Dendritic cell treated with granulocyte-macrophage colony-stimulating factor and Interleukin-4, amounts not matched to agents 40 ng/mL and 50 ng/mL, for 4 days (primary cell): ENCODE data around the gene SLC25A40.
"Not testable (repeated sequence)": the region's sequence is repeated elsewhere in the genome, so short reads cannot be mapped to it uniquely, and the experiment has no call there.

Experiments used
- H3K27ac Mint-ChIP-seq: one replicate; pipeline ENCODE4 v1.8.0; 2022; ENCODE audit warnings: mild to moderate bottlenecking, mixed read lengths
- H3K27me3 Mint-ChIP-seq: one replicate; pipeline ENCODE4 v1.8.0; 2022; ENCODE audit warnings: mild to moderate bottlenecking, mixed read lengths
- H3K36me3 Mint-ChIP-seq: one replicate; pipeline ENCODE4 v1.8.0; 2022; ENCODE audit warnings: low read depth, mixed read lengths
- H3K4me1 Mint-ChIP-seq: one replicate; pipeline ENCODE4 v1.8.0; 2022; ENCODE audit warnings: low read depth, mixed read lengths
- H3K4me3 Mint-ChIP-seq: one replicate; pipeline ENCODE4 v1.8.0; 2022; ENCODE audit warnings: mild to moderate bottlenecking, moderate library complexity, mixed read lengths
- H3K9me3 Mint-ChIP-seq: one replicate; pipeline ENCODE4 v1.8.0; 2022; ENCODE audit warnings: mixed read lengths
- intact Hi-C: fragments of 100-400 bp; cut with micrococcal nuclease; formaldehyde crosslinking; loops from one replicate; pipeline ENCODE4 v1.15.0; 2022

The SLC25A40 gene

GRCh38 chr7:87876040-87876868 lies at the start of gene SLC25A40, which contains the start of gene DBF4:
SLC25A40 (minus strand) TSS chr7:87876360; CDS start chr7:87858727, 17,633 bp downstream.
DBF4 (plus strand) TSS chr7:87876493; CDS start chr7:87876733, 240 bp downstream.
- H3K27ac Mint-ChIP-seq = peak within 1 kb of the TSS; percentile 100
- H3K36me3 Mint-ChIP-seq = peaks cover 38% of the 10 kb centered on the region
- H3K27me3 Mint-ChIP-seq = no peaks in the 10 kb centered on the region
- intact Hi-C loops = loop anchor here (2.0 to 5.0 kb wide), 3 partner anchors 341 to 724 kb away; partner anchors contain the start of genes CROT and DMTF1
- H3K4me1 Mint-ChIP-seq = peaks cover 41% of the 10 kb centered on the region
- no peaks in the 10 kb centered on the region for H3K9me3 Mint-ChIP-seq
- H3K4me3 Mint-ChIP-seq = peak within 1 kb of the TSS; percentile 96

- H3K27ac Mint-ChIP-seq, intact Hi-C loops, H3K27me3 Mint-ChIP-seq, H3K4me3 Mint-ChIP-seq, H3K9me3 Mint-ChIP-seq, H3K4me1 Mint-ChIP-seq, H3K36me3 Mint-ChIP-seq: not testable (repeated sequence)
Observed at GRCh38 chr7:87922759-87923395, 46.7 kb upstream of the SLC25A40 start.

GRCh38 chr7:87920578-87920977 lies 44.4 kb upstream of the SLC25A40 start:
- H3K4me1 Mint-ChIP-seq = no peaks in the 10 kb centered on the region
- H3K4me3 Mint-ChIP-seq = no peak overlapping the region
- no peak overlapping the region for H3K27ac Mint-ChIP-seq
- no peaks in the 10 kb centered on the region for H3K27me3 Mint-ChIP-seq
- no peaks in the 10 kb centered on the region for H3K9me3 Mint-ChIP-seq
- intact Hi-C loops = no loop called here
- H3K36me3 Mint-ChIP-seq = no peaks in the 10 kb centered on the region

GRCh38 chr7:87919875-87920274 lies 43.7 kb upstream of the SLC25A40 start:
- Mint-ChIP-seq H3K9me3 (no peaks in the 10 kb centered on the region), H3K4me1 (no peaks in the 10 kb centered on the region), H3K4me3 (no peak overlapping the region), H3K36me3 (no peaks in the 10 kb centered on the region), H3K27me3 (no peaks in the 10 kb centered on the region), H3K27ac (no peak overlapping the region)
- intact Hi-C loops = no loop called here

- no peaks in the 10 kb centered on the region for H3K9me3 Mint-ChIP-seq
- intact Hi-C loops = no loop called here
- H3K27ac Mint-ChIP-seq = no peak overlapping the region
- no peaks in the 10 kb centered on the region for H3K4me1 Mint-ChIP-seq
- H3K36me3 Mint-ChIP-seq = no peaks in the 10 kb centered on the region
- no peaks in the 10 kb centered on the region for H3K27me3 Mint-ChIP-seq
- H3K4me3 Mint-ChIP-seq = no peak overlapping the region
Observed at GRCh38 chr7:87918740-87919139, 42.6 kb upstream of the SLC25A40 start.

- intact Hi-C loops = no loop called here
- H3K4me3 Mint-ChIP-seq = no peak overlapping the region
- H3K27ac Mint-ChIP-seq = no peak overlapping the region
- no peaks in the 10 kb centered on the region for H3K27me3 Mint-ChIP-seq
- no peaks in the 10 kb centered on the region for H3K9me3 Mint-ChIP-seq
- H3K36me3 Mint-ChIP-seq = peaks cover 16% of the 10 kb centered on the region
- H3K4me1 Mint-ChIP-seq = peaks cover 9% of the 10 kb centered on the region
Observed at GRCh38 chr7:87912121-87912520, 36.0 kb upstream of the SLC25A40 start.

- H3K27ac Mint-ChIP-seq, H3K4me3 Mint-ChIP-seq, H3K9me3 Mint-ChIP-seq, H3K4me1 Mint-ChIP-seq, intact Hi-C loops, H3K27me3 Mint-ChIP-seq: not testable (repeated sequence)
- H3K36me3 Mint-ChIP-seq = peaks cover 30% of the 10 kb centered on the region
Observed at GRCh38 chr7:87908814-87909213, 32.7 kb upstream of the SLC25A40 start.

- intact Hi-C loops, H3K27ac Mint-ChIP-seq, H3K9me3 Mint-ChIP-seq, H3K4me1 Mint-ChIP-seq, H3K27me3 Mint-ChIP-seq, H3K4me3 Mint-ChIP-seq: not testable (repeated sequence)
- H3K36me3 Mint-ChIP-seq = peaks cover 44% of the 10 kb centered on the region
Observed at GRCh38 chr7:87907136-87907906, 31.2 kb upstream of the SLC25A40 start.

GRCh38 chr7:87899255-87899654 lies 23.1 kb upstream of the SLC25A40 start:
- no peak overlapping the region for H3K27ac Mint-ChIP-seq
- no peaks in the 10 kb centered on the region for H3K4me1 Mint-ChIP-seq
- no peaks in the 10 kb centered on the region for H3K27me3 Mint-ChIP-seq
- no peak overlapping the region for H3K4me3 Mint-ChIP-seq
- no peaks in the 10 kb centered on the region for H3K9me3 Mint-ChIP-seq
- intact Hi-C loops = loop anchor here (10.0 kb wide), 1 partner anchor 264 kb away; no protein-coding TSS in a partner anchor
- peaks cover 72% of the 10 kb centered on the region for H3K36me3 Mint-ChIP-seq

- no peak overlapping the region for H3K4me3 Mint-ChIP-seq
- H3K4me1 Mint-ChIP-seq = no peaks in the 10 kb centered on the region
- peaks cover 62% of the 10 kb centered on the region for H3K36me3 Mint-ChIP-seq
- no peaks in the 10 kb centered on the region for H3K27me3 Mint-ChIP-seq
- H3K9me3 Mint-ChIP-seq = no peaks in the 10 kb centered on the region
- intact Hi-C loops = loop anchor here (10.0 kb wide), 1 partner anchor 261 kb away; no protein-coding TSS in a partner anchor
- no peak overlapping the region for H3K27ac Mint-ChIP-seq
Observed at GRCh38 chr7:87895363-87895762, 19.2 kb upstream of the SLC25A40 start.

GRCh38 chr7:87886875-87887274 lies 10.7 kb upstream of the SLC25A40 start:
- Mint-ChIP-seq H3K27me3 (no peaks in the 10 kb centered on the region), H3K27ac (no peak overlapping the region), H3K4me3 (no peak overlapping the region), H3K36me3 (peaks cover 52% of the 10 kb centered on the region), H3K4me1 (no peaks in the 10 kb centered on the region), H3K9me3 (no peaks in the 10 kb centered on the region)
- intact Hi-C loops = loop anchor here (1.0 to 10.0 kb wide), 4 partner anchors 90 to 572 kb away; no protein-coding TSS in a partner anchor

GRCh38 chr7:87885018-87885417 lies 8.9 kb upstream of the SLC25A40 start:
- H3K27me3 Mint-ChIP-seq = no peaks in the 10 kb centered on the region
- H3K4me1 Mint-ChIP-seq = no peaks in the 10 kb centered on the region
- peaks cover 55% of the 10 kb centered on the region for H3K36me3 Mint-ChIP-seq
- no peak overlapping the region for H3K27ac Mint-ChIP-seq
- intact Hi-C loops = loop anchor here (5.0 to 10.0 kb wide), 3 partner anchors 378 to 570 kb away; no protein-coding TSS in a partner anchor
- no peaks in the 10 kb centered on the region for H3K9me3 Mint-ChIP-seq
- H3K4me3 Mint-ChIP-seq = no peak overlapping the region

GRCh38 chr7:87882151-87882937 lies 6.2 kb upstream of the SLC25A40 start:
- no peaks in the 10 kb centered on the region for H3K9me3 Mint-ChIP-seq
- no peak overlapping the region for H3K27ac Mint-ChIP-seq
- intact Hi-C loops = loop anchor here (10.0 kb wide), 2 partner anchors 468 to 568 kb away; no protein-coding TSS in a partner anchor
- H3K4me1 Mint-ChIP-seq = peaks cover 5% of the 10 kb centered on the region
- no peak overlapping the region for H3K4me3 Mint-ChIP-seq
- H3K27me3 Mint-ChIP-seq = no peaks in the 10 kb centered on the region
- peaks cover 34% of the 10 kb centered on the region for H3K36me3 Mint-ChIP-seq
